PFSK-1 (cell line): ENCODE measurements around the gene CDYL.

Experiments
- FOXP2 ChIP-seq: optimal IDR thresholded peaks from 2 replicates; pipeline ENCODE3; 2011; ENCODE audit warnings: borderline replicate concordance, control low read depth, inconsistent platforms; ENCODE audit not compliant: insufficient read depth; ENCODE audit errors: extremely low read length, extremely low read depth
- POLR2AphosphoS5 ChIP-seq: IDR thresholded peaks from 2 replicates; pipeline ENCODE4 v1.6.1; 2012; ENCODE audit warnings: low read depth, mild to moderate bottlenecking, control low read depth, low read length, moderate library complexity
- SIN3A ChIP-seq: IDR thresholded peaks from 2 replicates; pipeline ENCODE4 v1.6.1; 2012; ENCODE audit warnings: mild to moderate bottlenecking, low read length, moderate library complexity, borderline replicate concordance; ENCODE audit not compliant: insufficient read depth
- TAF1 ChIP-seq: IDR thresholded peaks from 2 replicates; pipeline ENCODE4 v1.6.1; 2012; ENCODE audit warnings: low read length, control low read depth, borderline replicate concordance; ENCODE audit not compliant: insufficient read depth
- TF ChIP-seq, protein P1 (sequence below), 2 experiments: IDR thresholded peaks; 2 replicates each; pipeline versions ENCODE4 v1.6.1 to v1.8.0; 2011 to 2012; ENCODE audit warnings: low read depth in 2 of 2, low read length in 2 of 2, control low read depth in 1 of 2, inconsistent platforms in 1 of 2, mild to moderate bottlenecking in 1 of 2, moderate library complexity in 1 of 2; ENCODE audit not compliant: insufficient read depth in 1 of 2

CDYL gene

DNA sequence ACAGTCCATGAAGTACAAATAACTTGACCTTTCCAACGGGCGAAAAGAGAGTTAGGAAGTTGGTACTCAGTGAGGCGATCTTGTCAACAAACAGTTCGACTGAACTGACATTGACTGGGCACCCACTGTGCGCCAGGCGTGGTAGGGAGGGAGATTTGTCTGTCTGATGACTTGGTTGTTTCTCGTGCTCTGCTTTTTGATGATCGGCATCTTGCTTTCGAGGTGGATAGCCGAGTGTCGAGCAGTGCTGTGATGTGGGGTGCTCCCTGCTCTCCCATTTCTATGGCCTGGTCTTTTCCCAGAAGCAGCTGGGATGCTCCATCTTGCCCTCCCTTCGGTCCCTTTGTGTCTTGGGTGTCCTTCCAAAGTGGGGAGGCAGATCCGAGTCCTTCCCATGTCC is 197.2 kb downstream of the CDYL start:
- no peak for TF ChIP-seq FOXP2
- no peak for TF ChIP-seq POLR2AphosphoS5
- TF ChIP-seq TAF1, result no peak
- TF ChIP-seq, protein P1, sequence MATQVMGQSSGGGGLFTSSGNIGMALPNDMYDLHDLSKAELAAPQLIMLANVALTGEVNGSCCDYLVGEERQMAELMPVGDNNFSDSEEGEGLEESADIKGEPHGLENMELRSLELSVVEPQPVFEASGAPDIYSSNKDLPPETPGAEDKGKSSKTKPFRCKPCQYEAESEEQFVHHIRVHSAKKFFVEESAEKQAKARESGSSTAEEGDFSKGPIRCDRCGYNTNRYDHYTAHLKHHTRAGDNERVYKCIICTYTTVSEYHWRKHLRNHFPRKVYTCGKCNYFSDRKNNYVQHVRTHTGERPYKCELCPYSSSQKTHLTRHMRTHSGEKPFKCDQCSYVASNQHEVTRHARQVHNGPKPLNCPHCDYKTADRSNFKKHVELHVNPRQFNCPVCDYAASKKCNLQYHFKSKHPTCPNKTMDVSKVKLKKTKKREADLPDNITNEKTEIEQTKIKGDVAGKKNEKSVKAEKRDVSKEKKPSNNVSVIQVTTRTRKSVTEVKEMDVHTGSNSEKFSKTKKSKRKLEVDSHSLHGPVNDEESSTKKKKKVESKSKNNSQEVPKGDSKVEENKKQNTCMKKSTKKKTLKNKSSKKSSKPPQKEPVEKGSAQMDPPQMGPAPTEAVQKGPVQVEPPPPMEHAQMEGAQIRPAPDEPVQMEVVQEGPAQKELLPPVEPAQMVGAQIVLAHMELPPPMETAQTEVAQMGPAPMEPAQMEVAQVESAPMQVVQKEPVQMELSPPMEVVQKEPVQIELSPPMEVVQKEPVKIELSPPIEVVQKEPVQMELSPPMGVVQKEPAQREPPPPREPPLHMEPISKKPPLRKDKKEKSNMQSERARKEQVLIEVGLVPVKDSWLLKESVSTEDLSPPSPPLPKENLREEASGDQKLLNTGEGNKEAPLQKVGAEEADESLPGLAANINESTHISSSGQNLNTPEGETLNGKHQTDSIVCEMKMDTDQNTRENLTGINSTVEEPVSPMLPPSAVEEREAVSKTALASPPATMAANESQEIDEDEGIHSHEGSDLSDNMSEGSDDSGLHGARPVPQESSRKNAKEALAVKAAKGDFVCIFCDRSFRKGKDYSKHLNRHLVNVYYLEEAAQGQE (IDR thresholded peaks at IDR 0.05; ENCODE audit: insufficient read depth in 1 of 2, low read depth in 2 of 2, low read length in 2 of 2), result no peak
- no peak for TF ChIP-seq SIN3A

DNA sequence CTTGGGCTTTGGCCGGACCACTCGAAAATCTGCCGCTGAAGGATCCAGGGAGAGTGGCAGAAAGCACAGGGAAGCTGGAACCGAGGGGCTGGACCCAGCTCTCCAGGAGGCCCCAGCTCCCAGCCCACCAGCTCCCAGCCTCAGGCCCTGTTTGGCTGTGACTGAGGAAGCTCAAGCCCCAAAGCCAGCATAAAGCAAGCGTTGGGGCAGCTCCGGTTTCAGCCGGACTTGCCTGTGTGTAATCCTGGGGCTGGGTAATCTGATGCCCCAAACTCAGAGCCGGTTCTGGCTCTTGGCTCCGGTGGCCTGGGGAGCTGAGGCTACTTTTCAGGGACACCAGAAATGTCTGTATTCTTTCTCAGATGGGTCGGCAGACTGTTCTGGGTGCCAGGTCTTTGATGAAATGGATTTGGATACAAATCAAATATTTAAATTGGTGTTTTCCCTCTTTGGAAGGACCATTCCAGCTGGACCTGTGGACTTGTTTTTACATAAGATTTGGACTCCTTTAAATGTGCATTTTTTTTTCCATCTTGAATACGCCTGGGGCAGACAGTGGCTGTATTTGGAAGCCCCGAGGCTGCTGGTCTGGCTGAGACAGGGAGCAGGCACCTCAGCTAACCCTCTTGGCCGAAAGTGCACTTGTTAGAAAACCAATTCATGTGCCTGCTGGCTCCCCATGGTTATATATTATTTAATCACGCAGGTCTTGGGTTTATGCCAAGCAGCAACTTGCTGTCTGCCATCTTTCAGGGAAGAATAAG is 198.0 kb downstream of the CDYL start:
- TF ChIP-seq POLR2AphosphoS5 (no peak), SIN3A (no peak)

DNA sequence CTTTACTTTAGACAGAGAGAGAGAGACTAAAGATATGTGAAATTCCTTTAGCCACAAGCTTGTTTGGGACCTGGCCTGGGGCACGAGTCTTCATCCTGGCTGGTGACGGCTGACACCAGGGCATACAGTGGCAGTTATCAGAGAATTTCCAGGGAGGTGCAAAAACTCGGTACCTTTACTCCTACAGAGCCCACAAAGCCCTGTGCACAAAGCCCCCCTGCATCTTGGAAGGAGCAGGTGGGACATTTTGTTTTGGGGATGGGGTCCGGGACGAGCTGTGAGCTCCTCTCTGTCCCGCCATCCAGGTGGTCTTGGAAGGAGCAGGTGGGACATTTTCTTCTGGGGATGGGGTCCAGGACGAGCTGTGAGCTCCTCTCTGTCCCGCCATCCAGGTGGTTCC is 198.8 kb downstream of the CDYL start:
- TF ChIP-seq, protein P1 (IDR thresholded peaks at IDR 0.05; ENCODE audit: insufficient read depth in 1 of 2, low read depth in 2 of 2, low read length in 2 of 2), result no peak
- no peak for TF ChIP-seq SIN3A
- no peak for TF ChIP-seq POLR2AphosphoS5
- no peak for TF ChIP-seq FOXP2
- no peak for TF ChIP-seq TAF1

DNA sequence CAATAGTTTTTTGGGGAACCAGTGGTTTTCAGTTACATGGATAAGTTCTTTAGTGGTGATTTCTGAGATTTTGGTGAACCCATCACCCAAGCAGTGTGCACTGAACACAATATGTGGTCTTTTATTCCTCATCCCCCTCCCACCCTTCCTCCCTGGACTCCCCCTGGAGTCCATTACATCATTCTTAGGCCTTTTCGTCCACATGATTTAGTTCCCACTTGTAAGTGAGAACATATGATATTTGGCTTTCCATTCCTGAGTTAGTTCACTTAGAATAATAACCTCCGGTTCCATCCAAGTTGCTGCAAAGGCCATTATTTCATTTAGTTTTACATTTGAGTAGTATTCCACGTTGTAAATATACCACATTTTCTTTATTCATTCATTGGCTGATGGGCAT is 199.3 kb downstream of the CDYL start:
- TF ChIP-seq, protein P1 (IDR thresholded peaks at IDR 0.05; ENCODE audit: insufficient read depth in 1 of 2, low read depth in 2 of 2, low read length in 2 of 2), result no peak
- TF ChIP-seq FOXP2 (no peak), SIN3A (no peak), TAF1 (no peak), POLR2AphosphoS5 (no peak)

DNA sequence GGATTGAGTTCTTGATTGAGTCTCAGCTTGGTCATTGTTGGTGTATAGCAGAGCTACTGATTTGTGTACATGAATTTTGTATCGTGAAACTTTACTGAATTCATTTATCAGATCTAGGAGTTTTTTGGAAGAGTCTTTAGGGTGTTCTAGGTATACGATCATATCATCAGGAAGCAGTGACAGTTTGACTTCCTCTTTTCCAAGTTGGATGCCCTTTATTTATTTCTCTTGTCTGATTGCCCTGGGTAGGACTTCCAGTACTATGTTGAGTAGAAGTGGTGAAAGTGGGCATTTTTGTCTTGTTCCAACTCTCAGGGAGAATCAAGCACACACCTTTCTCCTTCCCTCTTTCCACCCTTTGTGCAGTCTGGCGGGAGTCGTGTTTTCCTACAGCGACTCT is 201.3 kb downstream of the CDYL start:
- TF ChIP-seq POLR2AphosphoS5, result no peak
- no peak for TF ChIP-seq FOXP2
- no peak for TF ChIP-seq TAF1
- TF ChIP-seq, protein P1 (IDR thresholded peaks at IDR 0.05; ENCODE audit: insufficient read depth in 1 of 2, low read depth in 2 of 2, low read length in 2 of 2), result no peak
- TF ChIP-seq SIN3A, result no peak
